Right atrium auricular region (tissue), 2 donors: Measurements from ENCODE around the gene ASB6. TPM values are rescaled to one million over a fixed set of nuclear protein-coding genes. Genes with fewer than 3 reads are reported as not detected.
"Not testable (repeated sequence)": the region's sequence is repeated elsewhere in the genome, so short reads cannot be mapped to it uniquely, and the experiment has no call there.

Experiments used
- DNase-seq: peaks from one replicate; pipeline ENCODE4 v3.0.0-alpha.2; 2019; ENCODE audit warnings: low spot score
- H3K27ac ChIP-seq, 2 donors: fragments of 200-600 bp; sonication (generic); 1 replicate in 1 of 2; 2 replicates in 1 of 2; pipeline ENCODE4 v1.5.1; 2016 to 2019
- H3K27me3 ChIP-seq, 2 donors: fragments of 200-600 bp; sonication (generic); one replicate each; pipeline versions ENCODE4 v1.5.1 to v1.6.0; 2017 to 2019
- H3K36me3 ChIP-seq: fragments of 200-600 bp; sonication (generic); one replicate; pipeline ENCODE4 v1.5.1; 2016
- H3K4me1 ChIP-seq, 2 donors: fragments of 200-600 bp; sonication (generic); one replicate each; pipeline versions ENCODE4 v1.5.1 to v1.6.0; 2017 to 2019
- H3K4me3 ChIP-seq, 2 donors: fragments of 200-600 bp; sonication (generic); 1 replicate in 1 of 2; 2 replicates in 1 of 2; pipeline ENCODE4 v1.5.1; 2017 to 2019; ENCODE audit warnings: mild to moderate bottlenecking in 1 of 2, moderate library complexity in 1 of 2
- H3K9me3 ChIP-seq, 2 donors: fragments of 200-600 bp; sonication (generic); one replicate each; pipeline ENCODE4 v1.5.1; 2019
- total RNA-seq, 2 donors: library from RNA; depleted of rRNA; stranded (reverse); fragments of >200 nt; gene quantifications; one replicate each; pipeline ENCODE4 v1.1.0, GENCODE V29; 2016
- TF ChIP-seq, protein P1 (sequence below), 2 donors: fragments of 200-600 bp; sonication (generic); IDR thresholded peaks; one replicate each; pipeline ENCODE4 v1.5.1; 2019; ENCODE audit warnings: antibody characterized with exemption in 2 of 2

Gene ASB6
- total RNA-seq, 2 donors from 2014 or later = 10.2 to 12.6 TPM

- Histone ChIP-seq H3K9me3 (no peaks in the 10 kb centered on the region), H3K4me3 (peak overlapping the region; percentile 31 to 51), H3K27ac (peak overlapping the region in 1 of 2 donors; percentile 26), H3K27me3 (peaks cover 0 to 8% of the 10 kb centered on the region in 2 donors), H3K4me1 (peaks cover 0 to 15% of the 10 kb centered on the region in 2 donors), H3K36me3 (no peaks in the 10 kb centered on the region)
- TF ChIP-seq, protein P1, sequence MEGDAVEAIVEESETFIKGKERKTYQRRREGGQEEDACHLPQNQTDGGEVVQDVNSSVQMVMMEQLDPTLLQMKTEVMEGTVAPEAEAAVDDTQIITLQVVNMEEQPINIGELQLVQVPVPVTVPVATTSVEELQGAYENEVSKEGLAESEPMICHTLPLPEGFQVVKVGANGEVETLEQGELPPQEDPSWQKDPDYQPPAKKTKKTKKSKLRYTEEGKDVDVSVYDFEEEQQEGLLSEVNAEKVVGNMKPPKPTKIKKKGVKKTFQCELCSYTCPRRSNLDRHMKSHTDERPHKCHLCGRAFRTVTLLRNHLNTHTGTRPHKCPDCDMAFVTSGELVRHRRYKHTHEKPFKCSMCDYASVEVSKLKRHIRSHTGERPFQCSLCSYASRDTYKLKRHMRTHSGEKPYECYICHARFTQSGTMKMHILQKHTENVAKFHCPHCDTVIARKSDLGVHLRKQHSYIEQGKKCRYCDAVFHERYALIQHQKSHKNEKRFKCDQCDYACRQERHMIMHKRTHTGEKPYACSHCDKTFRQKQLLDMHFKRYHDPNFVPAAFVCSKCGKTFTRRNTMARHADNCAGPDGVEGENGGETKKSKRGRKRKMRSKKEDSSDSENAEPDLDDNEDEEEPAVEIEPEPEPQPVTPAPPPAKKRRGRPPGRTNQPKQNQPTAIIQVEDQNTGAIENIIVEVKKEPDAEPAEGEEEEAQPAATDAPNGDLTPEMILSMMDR (IDR thresholded peaks at IDR 0.05) = no peak
- no peak for DNase-seq
Measured at GRCh38 chr9:129666575-129666974, 24.6 kb upstream of the ASB6 start.

DNA sequence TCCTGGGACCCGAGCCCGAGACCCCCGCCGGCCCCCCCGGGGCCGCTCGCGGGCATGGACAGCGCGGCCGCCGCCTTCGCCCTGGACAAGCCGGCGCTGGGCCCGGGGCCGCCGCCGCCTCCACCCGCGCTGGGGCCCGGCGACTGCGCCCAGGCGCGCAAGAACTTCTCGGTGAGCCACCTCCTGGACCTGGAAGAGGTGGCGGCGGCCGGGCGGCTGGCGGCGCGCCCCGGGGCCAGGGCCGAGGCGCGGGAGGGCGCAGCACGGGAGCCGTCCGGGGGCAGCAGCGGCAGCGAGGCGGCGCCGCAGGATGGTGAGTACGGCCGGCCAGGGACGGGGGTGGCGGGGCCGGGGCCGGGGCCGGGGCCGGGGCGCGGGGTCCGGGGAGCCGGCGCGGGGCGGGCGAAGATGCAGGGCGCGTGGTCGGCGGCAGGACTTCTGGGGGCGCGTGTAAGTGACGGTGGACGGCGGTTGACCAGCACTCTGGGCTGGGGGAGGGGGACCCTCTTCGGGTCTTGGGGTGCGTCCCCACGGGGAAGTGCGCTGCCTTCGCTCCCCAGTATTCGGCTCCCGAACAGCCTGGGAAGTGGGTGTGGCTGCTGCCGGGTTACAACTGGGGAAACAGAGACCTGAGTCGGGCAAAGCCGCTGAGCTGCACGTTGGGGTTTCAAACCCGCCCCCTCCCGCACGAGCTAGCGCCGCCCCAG, 24.0 kb upstream of the ASB6 start:
- Histone ChIP-seq H3K27ac (peak overlapping the region in 1 of 2 donors; percentile 26), H3K4me3 (peak overlapping the region; percentile 31 to 51), H3K9me3 (no peaks in the 10 kb centered on the region), H3K27me3 (peaks cover 0 to 8% of the 10 kb centered on the region in 2 donors), H3K4me1 (peaks cover 0 to 15% of the 10 kb centered on the region in 2 donors), H3K36me3 (no peaks in the 10 kb centered on the region)
- DNase-seq = no peak
- TF ChIP-seq, protein P1 (IDR thresholded peaks at IDR 0.05) = no peak

DNA sequence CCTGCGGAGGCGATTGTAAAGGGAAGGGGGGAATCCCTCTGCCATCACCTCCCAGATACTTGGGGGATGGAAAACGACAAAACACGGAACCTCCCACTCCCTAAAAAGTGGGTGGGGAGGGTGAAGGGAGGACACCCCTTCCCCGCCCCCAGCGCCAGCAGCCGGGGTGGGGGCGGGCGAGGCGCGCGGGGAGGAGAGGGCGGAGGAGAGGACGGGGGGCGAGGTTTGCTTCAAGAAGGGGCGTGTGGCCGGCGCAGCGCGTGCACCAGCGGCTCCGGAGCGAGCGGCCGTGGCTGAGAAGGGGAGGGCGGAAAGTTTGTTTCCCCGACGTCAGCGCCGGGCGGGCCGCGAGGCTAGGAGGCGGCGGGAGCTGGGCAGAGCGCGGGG, 23.4 kb upstream of the ASB6 start, which contains the start of gene PRRX2:
PRRX2 (plus strand) TSS at position 259 of the 387 bp plus-strand sequence. CDS start 221 bp downstream, outside the sequence.
- peak; percentile 66 for DNase-seq
- Histone ChIP-seq H3K4me3 (peak within 1 kb of the TSS; percentile 31 to 51), H3K27ac (peak within 1 kb of the TSS; percentile 23 to 26), H3K9me3 (no peaks in the 10 kb centered on the region), H3K4me1 (peaks cover 0 to 15% of the 10 kb centered on the region in 2 donors), H3K27me3 (peaks cover 0 to 8% of the 10 kb centered on the region in 2 donors), H3K36me3 (no peaks in the 10 kb centered on the region)
- TF ChIP-seq, protein P1 (IDR thresholded peaks at IDR 0.05) = no peak

DNA sequence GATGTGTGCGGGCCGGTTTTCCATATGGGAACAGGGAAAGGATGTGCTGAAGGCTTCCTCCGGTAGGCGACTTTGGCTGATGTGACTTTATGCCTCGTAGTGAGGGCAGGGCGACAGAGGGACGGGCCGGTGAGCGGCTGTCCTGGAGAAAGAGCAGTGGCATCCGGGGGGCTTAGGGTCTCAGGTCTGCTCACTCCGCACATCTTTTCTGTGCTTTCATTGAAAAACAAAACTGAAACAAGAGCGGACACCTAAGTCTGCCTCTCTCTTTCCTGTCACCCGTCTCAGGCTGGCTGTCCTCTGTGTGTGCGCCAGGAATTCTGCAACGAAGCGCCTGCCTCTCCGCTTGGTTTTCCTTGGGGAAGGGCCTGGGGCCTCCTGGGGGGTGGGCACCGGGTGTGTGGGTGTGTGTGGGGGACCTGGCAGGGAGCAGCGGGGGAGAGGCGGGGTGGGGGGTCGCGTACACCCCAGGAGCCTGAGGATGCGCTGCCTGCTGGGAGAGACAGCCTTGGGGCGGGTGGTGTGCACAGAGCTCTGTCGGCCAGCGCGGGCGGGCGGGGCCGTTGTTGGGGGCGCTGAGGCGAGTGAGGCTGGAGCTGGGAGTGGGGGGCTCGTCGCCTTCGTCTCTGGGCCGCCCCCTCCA, 22.9 kb upstream of the ASB6 start:
- Histone ChIP-seq H3K27me3 (peaks cover 0 to 8% of the 10 kb centered on the region in 2 donors), H3K4me1 (peaks cover 0 to 15% of the 10 kb centered on the region in 2 donors), H3K9me3 (no peaks in the 10 kb centered on the region), H3K4me3 (peak overlapping the region; percentile 26 to 51), H3K36me3 (no peaks in the 10 kb centered on the region), H3K27ac (peak overlapping the region; percentile 6 to 23)
- TF ChIP-seq, protein P1 (IDR thresholded peaks at IDR 0.05) = no peak
- no peak for DNase-seq

GRCh38 chr9:129662239-129662638, 20.3 kb upstream of the ASB6 start:
- not testable (repeated sequence) for H3K9me3 ChIP-seq, DNase-seq

GRCh38 chr9:129661029-129661428, 19.1 kb upstream of the ASB6 start:
- Histone ChIP-seq H3K4me1 (peaks cover 0 to 10% of the 10 kb centered on the region in 2 donors), H3K27ac (no peak overlapping the region), H3K9me3 (no peaks in the 10 kb centered on the region), H3K27me3 (no peaks in the 10 kb centered on the region), H3K4me3 (no peak overlapping the region), H3K36me3 (no peaks in the 10 kb centered on the region)
- DNase-seq = no peak
- TF ChIP-seq, protein P1 (IDR thresholded peaks at IDR 0.05) = no peak

More at GRCh38 chr9:129662239-129662638, 20.3 kb upstream of the ASB6 start:
- H3K4me3 ChIP-seq, H3K36me3 ChIP-seq, H3K27ac ChIP-seq, H3K27me3 ChIP-seq: not testable (repeated sequence)
- H3K4me1 ChIP-seq = peaks cover 0 to 15% of the 10 kb centered on the region in 2 donors
